GM19328 (cell line): ENCODE data around the gene ILF3.
"Not testable (repeated sequence)": the region's sequence is repeated elsewhere in the genome, so short reads cannot be mapped to it uniquely, and the experiment has no call there.

ENCODE experiments used
- ATAC-seq: cut with Tn5 transposase; IDR thresholded peaks from one replicate; pipeline ENCODE4 v1.9.1; 2021; ENCODE audit warnings: mild to moderate bottlenecking, moderate library complexity; ENCODE audit not compliant: unreplicated experiment

The ILF3 gene

DNA sequence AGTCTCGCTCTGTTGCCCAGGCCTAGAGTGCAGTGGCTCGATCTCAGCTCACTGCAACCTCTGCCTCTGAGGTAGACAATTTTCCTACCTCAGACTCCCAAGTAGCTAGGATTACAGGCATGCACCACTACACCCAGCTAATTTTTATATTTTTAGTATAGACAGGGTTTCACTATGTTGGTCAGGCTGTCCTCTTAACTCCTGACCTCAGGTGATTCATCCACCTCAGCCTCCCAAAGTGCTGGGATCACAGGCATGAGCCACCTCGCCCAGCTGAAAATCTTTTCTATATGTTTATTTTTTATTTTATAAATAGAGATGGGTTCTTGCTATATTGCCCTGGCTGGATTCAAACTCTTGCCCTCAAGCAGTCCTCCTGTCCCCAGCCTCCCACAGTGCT, 17.8 kb downstream of the ILF3 start:
- not testable (repeated sequence) for ATAC-seq

DNA sequence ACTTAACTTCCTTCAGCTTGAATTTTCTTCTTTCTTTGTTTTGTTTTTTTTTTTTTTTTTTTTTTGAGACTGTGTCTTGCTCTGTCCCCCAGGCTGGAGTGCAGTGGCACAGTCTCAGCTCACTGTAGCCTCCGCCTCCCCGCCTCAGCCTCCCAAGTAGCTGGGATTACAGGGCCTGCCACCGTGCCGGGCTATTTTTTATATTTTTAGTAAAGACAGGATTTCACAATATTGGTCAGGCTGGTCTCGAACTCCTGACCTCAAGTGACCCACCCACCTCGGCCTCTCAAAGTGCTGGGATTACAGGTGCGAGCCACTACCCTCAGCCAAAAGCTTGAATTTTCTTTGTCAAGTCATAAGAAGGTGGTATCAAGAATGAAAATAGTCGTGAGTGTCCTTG, 21.1 kb downstream of the ILF3 start:
- ATAC-seq = not testable (repeated sequence)

DNA sequence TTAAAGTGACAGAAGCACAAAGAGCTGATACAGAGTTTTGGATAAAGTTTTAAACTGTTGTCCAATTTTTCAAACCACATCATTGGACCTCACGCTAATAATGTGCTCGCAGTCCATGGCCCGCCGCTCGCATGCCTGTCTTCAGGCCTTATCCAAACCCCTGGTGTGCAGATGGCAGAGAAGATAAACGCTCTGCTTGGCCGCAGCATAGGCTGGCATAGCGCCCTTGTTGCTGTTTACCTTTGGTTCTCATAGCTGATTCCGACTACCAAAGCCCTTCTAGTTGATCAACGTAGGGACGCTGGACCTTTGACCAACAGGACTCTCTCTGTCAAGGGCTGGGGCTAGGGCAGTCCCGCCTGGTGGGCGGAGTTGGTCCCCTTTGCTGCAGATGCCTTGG, 23.6 kb downstream of the ILF3 start:
- ATAC-seq = no peak

DNA sequence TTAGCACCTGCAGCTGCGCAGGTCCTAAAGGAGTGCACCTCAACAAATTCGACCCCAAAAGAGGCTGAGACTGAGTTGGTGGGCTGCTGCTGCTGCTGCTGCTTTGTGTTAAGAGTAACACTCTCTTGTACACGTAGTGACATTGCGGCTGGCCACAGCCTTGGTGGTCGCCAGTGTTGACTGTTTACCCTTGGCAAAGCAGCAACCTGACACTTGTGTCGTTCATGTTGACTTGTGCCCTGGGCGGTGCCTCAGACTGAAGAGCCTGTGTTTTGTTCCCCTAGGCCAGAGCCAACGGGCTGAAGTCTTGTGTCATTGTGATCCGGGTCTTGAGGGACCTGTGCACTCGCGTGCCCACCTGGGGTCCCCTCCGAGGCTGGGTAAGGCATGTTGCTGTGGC, 24.7 kb downstream of the ILF3 start:
- no peak for ATAC-seq

DNA sequence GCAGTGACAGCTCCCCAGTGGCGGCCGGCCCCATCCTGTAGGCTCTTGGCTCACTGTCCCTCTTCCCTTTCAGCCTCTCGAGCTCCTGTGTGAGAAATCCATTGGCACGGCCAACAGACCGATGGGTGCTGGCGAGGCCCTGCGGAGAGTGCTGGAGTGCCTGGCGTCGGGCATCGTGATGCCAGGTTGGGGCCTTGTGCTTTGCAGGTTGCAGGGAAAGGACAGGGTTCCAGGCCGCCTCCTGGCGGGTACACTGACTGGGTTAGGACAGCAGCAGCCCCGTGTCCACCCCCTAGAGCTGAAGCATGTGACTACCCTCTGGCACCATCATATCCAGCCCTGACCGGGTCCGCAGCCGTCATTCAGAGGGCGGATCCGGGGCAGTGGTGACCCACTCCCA, 25.6 kb downstream of the ILF3 start:
- ATAC-seq = no peak

DNA sequence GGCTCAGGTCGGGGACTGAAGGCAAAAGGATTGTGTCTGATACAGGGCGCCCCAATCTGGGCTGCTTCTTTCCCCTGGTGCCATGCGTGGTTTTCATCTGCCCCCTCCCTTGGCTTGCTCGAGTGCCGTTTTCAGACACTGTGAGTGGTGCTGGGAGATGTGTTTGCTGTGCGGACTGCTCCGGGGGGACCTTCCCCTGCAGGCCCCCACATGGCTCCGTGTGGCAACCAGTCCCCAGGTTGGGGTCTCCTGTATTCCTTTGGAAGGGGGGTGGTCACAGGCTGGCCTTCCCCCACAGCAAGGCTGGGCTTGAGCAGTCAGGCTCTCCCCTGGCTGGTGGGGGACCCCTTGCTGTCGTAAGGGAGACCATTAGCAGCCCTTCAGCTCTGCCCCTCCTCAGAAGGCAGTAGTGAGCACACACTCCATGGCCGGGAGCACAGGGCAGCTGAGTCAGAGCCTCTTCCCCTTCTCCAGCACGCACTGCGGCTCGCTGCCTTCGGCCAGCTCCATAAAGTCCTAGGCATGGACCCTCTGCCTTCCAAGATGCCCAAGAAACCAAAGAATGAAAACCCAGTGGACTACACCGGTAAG, 26.5 kb downstream of the ILF3 start:
- ATAC-seq = no peak

DNA sequence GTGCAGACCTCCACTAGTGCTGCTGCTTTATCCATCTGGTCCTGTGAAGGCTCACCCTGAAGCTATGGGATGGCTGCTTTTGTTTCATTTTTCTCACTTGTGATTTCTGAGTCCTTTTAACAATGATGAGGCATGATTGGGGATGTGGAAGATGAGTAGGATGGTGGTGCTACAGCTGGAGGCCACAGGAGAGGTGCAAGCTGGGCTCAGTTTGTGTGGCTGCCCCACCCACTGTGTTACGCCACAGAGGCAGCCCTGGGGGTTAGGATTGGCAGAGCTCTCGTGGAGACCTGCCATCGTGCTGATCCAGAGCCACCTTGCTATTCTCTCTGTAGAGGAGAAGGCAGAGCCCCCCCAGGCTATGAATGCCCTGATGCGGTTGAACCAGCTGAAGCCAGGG, 27.5 kb downstream of the ILF3 start:
- ATAC-seq = no peak

DNA sequence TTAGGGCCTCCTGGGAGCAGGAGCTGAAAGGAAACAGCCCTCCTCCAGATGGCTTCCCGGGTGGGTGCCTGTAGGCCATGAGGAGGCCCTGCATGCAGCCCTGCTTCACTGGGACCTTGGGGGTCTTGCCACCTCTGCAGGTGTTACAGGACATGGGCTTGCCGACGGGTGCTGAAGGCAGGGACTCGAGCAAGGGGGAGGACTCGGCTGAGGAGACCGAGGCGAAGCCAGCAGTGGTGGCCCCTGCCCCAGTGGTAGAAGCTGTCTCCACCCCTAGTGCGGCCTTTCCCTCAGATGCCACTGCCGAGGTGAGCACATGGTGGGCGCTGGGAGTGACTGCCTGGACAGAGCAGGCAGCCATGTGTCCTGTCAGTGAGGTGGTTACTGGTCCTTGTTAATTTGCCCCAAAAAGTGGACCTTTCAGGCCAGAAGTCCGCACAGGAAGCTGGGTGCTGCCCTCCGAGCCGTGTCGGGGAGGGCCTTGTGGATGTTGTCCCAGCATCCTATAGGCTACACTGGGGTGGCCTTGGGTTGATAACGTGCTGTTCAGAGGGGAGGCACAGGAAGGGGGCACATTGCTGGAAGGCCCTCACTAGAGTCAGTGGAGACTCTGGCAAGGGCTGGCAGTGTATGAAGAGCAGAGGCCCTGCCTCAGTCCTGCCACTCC, 28.4 kb downstream of the ILF3 start:
- ATAC-seq = no peak

DNA sequence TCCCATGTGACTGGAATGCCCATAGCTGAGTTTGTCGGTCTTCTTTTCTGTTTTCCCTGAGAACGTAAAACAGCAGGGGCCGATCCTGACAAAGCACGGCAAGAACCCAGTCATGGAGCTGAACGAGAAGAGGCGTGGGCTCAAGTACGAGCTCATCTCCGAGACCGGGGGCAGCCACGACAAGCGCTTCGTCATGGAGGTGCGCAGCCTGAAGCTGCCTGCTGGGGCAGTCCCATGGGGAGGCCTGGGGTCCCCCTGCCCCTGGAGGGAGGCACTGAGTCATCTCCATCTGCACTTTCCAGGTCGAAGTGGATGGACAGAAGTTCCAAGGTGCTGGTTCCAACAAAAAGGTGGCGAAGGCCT, 28.9 kb downstream of the ILF3 start:
- no peak for ATAC-seq

DNA sequence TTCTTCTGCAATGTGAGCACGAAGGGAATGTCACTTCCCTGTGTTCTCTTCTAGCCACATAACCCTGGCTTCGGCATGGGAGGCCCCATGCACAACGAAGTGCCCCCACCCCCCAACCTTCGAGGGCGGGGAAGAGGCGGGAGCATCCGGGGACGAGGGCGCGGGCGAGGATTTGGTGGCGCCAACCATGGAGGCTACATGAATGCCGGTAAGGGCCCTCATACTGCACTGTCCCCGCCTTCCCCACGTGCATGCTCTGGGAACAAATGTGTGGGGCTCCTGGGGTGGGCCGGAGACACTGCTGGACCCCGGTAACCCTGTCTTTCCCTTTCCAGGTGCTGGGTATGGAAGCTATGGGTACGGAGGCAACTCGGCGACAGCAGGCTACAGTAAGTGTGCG, 29.4 kb downstream of the ILF3 start:
- no peak for ATAC-seq

DNA sequence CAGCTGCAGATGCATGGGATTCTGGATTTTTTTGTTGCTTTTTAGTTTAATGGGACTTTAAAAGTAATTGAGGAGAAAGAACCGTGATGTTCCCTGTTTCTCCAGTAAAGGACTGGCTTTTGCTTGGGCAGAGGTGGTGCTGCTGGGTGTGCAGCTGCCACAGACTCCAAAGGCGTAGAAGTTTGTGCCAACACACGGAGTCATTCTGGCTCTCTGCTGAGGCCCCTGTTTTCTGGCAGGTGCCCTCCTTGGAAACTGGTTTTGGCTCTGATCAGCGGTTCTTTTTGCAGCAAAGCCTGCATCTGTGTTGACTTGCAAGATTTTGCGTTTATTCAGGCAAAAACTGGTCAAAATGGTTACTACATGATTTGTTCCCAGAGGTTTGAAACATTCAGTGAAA, 31.1 kb downstream of the ILF3 start:
- no peak for ATAC-seq

DNA sequence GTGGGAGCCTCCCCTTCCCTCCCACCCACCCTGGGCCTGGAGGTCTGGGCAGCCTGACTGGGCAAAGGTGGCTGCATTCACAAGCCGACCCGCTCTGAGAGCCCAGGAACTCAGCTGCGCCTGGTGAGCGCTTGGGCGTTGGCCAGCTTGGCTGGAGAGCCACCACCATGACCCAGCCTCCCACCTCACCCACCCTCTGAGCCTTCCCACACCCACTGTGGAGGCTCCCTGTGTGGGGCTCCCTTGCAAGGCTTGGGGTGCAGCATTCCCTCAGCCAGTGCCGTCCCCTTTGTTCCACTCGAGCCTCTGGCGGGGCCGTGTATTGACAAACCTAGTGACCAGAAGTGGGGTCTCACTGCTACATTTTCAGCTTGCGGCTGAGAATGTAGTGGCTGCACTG, 32.0 kb downstream of the ILF3 start:
- ATAC-seq = no peak

DNA sequence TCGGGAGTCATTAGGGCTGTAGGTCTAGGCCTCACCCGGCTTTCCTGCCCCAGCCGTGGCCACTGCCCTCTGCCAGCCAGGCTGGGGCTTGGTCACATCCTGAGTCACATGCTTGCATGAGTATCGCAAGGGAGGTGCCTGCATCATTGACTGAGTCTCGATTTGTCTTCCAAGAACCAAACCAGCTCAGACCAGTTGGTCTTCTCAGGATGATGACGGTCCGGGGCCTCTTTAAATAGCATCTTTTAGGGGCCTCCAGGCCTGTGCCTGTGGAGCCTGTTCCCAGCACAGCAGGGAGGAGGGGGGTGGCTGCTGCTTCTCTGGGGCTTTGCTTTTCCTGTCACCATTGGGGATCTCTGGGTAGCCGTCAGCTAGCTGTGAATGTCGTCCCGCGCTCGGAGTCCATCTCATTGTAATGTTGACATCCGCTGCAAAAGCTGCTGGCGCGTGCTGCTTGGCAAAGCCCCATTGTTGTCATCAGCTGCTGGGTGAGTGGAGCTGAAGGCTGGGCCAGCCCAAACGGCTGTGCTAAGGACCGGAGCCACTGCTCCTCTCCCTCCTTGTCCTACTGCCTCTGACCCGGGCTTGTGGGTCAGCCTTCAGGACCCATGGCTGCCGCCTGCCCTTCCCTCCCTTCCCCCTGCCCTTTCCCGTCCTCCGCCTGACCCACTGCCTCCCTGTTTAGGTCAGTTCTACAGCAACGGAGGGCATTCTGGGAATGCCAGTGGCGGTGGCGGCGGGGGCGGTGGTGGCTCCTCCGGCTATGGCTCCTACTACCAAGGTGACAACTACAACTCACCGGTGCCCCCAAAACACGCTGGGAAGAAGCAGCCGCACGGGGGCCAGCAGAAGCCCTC, 32.7 kb downstream of the ILF3 start:
- ATAC-seq = no peak

DNA sequence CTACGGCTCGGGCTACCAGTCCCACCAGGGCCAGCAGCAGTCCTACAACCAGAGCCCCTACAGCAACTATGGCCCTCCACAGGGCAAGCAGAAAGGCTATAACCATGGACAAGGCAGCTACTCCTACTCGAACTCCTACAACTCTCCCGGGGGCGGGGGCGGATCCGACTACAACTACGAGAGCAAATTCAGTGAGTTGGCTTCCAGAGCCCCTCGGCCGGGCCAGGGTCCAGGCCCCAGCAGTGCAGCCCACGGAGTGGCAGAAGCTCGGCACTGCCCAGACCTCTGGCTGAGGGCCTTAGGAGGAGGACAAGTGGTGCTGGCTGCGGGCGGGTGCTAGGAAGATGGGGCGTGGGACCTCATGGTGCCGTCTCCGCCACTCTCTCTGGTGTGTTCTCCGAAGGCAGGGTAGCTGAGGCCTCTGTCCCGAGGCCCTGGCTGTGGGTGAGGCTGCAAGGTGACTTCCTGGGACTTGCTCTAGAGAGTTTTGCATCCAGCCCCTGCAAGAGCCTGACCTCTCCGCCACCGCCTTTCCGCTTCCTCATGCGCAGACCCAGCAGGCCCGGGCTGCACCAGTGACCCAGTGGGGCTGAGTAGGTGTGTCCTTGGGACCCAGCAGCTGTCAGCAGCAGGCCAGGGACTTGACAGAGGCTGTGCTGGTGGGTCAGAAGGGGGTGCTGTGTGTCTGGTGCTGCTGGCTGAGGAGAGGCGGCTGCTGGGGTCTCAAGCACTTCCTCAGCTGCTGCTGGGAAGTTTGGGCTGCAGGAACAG, 33.6 kb downstream of the ILF3 start:
- no peak for ATAC-seq

DNA sequence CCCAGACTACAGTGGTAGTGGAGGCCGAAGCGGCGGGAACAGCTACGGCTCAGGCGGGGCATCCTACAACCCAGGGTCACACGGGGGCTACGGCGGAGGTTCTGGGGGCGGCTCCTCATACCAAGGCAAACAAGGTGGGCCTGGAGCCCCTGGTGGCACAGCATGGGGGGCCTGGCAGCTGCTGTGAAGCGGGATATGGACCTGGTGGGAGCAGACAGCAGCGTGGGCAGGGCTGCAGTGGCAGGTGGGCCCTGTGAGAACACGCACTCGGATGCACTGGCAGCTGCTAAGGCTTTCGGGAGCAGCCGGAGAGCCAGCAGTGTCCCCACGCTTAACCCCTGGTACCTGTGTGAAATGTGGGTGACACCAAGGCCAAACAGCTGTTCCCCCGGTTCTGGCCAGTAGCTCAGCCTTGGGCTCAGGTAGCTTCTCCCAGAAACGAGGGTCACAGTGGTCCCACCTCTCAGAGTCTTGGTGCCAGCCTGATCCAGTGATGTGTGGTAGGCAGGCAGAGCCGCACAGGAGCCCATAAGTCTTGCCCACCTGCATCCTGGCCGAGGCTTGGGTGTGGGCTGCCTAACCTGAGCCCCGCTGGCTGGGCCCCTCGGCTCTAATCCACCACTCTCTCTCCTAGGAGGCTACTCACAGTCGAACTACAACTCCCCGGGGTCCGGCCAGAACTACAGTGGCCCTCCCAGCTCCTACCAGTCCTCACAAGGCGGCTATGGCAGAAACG, 34.6 kb downstream of the ILF3 start:
- no peak for ATAC-seq

DNA sequence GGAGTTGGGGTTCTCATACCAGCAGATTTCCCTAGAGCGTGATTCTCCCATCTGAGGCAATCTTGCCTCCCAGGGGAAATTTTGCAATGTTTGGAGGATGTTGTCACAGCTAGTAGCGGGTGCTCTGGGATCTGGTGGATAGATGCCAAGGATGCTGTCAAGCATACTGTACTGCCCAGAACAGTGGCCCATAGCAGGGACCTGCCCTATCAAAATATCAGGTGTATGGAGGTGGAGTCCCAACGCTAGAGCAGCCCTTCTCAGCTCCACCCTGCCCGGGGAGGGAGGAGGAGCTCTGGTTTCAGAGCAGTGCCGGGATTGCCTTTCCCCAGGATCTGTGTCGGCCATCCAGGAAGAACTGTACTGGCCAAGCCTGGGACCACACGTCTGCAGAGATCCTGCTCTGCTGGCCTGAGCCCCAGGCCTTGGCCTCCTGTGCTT, 36.2 kb downstream of the ILF3 start:
- ATAC-seq = no peak

DNA sequence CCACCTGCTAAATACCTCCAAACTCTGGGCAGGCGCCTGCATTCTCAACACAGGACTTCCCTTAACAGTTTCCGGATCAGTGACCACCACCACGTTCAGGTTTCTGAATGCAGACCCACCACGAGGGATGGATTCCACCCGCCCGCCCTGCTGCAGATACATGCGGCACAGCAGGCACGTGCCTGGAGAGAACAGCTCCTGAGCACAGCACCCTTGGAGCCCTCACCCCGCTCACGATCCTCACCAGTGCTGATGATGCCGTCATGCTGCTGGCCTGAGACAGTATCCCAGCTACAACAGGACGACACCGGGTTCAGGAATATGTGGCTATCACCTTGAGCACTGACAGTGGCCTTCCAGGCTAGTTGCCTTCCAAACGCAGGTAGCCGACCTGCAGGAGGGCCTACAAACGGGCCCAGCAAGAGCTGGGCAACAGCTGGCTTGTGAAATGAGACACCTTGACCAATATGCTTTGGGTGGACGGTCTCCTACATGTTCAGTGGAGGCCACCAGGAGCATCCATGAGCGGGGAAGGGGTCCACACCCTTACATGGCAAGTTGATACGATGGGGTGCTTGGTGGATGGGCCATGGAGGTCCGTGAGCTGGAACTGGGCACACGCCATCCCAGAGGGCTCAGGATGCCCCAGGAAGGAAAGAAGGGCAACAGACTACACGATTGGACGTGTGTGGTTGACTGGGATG, 37.2 kb downstream of the ILF3 start:
- ATAC-seq = no peak

DNA sequence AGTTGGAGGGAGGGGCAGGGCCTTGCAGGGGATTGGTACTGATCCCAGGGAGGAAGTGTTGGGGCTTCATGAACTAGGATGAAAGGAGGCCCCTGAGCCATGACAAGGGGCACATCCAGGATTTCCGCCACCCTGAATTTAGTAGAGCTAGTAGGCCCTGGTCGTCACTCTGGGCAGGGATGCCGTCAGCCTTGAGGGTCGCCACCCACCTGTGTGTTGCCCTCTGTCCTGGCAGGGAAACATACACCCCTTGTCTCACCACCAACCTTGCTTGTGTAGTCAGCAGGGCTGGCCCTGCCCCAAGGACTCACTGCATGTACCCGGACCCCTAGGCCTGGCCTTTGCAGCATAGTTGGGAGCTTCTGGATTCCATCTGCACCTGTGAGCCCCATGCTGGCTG, 37.7 kb downstream of the ILF3 start:
- ATAC-seq = no peak

DNA sequence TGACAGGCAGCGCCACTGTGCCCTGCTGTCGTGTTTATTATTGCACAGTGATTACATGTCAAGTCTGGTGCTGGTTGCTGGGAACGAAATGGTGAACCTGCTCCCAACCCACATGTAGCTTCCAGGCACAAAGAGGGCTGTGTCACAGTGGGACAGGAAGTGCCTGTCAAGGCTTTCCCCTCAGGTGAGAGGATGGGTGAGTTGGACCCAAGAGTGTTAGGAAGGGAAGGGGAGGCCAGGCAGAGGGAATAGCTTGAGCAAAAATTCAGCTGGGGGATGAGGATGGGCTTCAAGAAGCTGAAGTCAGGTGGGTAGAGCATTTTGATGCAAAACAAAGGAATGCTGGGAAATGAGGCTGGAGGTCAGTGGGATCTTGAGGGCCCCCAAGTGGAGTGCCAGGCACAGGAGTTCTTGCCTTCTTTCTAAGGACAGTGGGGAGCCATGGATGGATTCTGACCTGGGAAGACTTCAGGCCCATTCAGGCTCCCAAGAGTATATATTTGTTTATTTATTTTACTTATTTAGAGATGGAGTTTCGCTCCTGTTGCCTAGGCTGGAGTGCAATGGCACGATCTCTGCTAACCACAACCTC, 38.6 kb downstream of the ILF3 start:
- ATAC-seq = no peak
